Osteocyte (in vitro differentiated cells): ENCODE measurements around the gene WFIKKN2. TPM values are rescaled to one million over a fixed set of nuclear protein-coding genes. Genes with fewer than 3 reads are reported as not detected.

Experiments used
- DNase-seq: peaks from one replicate; pipeline ENCODE4 v3.0.0; 2021; ENCODE audit warnings: mixed read lengths; ENCODE audit not compliant: unreplicated experiment; ENCODE audit errors: extremely low spot score
- H3K27ac Mint-ChIP-seq: one replicate; pipeline ENCODE4 v1.8.0; 2021; ENCODE audit warnings: mild to moderate bottlenecking, mixed read lengths; ENCODE audit not compliant: unreplicated experiment
- H3K27me3 Mint-ChIP-seq: one replicate; pipeline ENCODE4 v1.8.0; 2021; ENCODE audit warnings: mixed read lengths; ENCODE audit not compliant: unreplicated experiment
- H3K36me3 Mint-ChIP-seq: one replicate; pipeline ENCODE4 v1.8.0; 2021; ENCODE audit warnings: mixed read lengths; ENCODE audit not compliant: unreplicated experiment
- H3K4me1 Mint-ChIP-seq: one replicate; pipeline ENCODE4 v1.8.0; 2021; ENCODE audit warnings: mixed read lengths; ENCODE audit not compliant: unreplicated experiment
- H3K4me3 Mint-ChIP-seq: one replicate; pipeline ENCODE4 v1.8.0; 2021; ENCODE audit warnings: mild to moderate bottlenecking, moderate library complexity, mixed read lengths; ENCODE audit not compliant: unreplicated experiment
- H3K9me3 Mint-ChIP-seq: one replicate; pipeline ENCODE4 v1.8.0; 2021; ENCODE audit warnings: mixed read lengths; ENCODE audit not compliant: unreplicated experiment
- total RNA-seq: library from RNA; stranded (reverse); gene quantifications from 2 replicates; pipeline ENCODE4 v1.2.1, GENCODE V29; 2021
- TF ChIP-seq, protein P1 (sequence below): fragments of 200-600 bp; sonication (generic); IDR thresholded peaks from 2 replicates; pipeline ENCODE4 v1.5.0; 2021; ENCODE audit warnings: antibody characterized with exemption, mild to moderate bottlenecking, moderate library complexity

WFIKKN2 gene
- total RNA-seq, 1 donor from 2014 or later, result not detected

GRCh38 chr17:50848039-50848438, 12.7 kb downstream of the WFIKKN2 start:
- Mint-ChIP-seq H3K27ac (no peak overlapping the region), H3K4me3 (no peak overlapping the region), H3K4me1 (peaks cover 15% of the 10 kb centered on the region), H3K27me3 (no peaks in the 10 kb centered on the region), H3K9me3 (no peaks in the 10 kb centered on the region), H3K36me3 (no peaks in the 10 kb centered on the region)
- DNase-seq, result peak; percentile 46
- TF ChIP-seq, protein P1, sequence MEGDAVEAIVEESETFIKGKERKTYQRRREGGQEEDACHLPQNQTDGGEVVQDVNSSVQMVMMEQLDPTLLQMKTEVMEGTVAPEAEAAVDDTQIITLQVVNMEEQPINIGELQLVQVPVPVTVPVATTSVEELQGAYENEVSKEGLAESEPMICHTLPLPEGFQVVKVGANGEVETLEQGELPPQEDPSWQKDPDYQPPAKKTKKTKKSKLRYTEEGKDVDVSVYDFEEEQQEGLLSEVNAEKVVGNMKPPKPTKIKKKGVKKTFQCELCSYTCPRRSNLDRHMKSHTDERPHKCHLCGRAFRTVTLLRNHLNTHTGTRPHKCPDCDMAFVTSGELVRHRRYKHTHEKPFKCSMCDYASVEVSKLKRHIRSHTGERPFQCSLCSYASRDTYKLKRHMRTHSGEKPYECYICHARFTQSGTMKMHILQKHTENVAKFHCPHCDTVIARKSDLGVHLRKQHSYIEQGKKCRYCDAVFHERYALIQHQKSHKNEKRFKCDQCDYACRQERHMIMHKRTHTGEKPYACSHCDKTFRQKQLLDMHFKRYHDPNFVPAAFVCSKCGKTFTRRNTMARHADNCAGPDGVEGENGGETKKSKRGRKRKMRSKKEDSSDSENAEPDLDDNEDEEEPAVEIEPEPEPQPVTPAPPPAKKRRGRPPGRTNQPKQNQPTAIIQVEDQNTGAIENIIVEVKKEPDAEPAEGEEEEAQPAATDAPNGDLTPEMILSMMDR, result no peak

DNA sequence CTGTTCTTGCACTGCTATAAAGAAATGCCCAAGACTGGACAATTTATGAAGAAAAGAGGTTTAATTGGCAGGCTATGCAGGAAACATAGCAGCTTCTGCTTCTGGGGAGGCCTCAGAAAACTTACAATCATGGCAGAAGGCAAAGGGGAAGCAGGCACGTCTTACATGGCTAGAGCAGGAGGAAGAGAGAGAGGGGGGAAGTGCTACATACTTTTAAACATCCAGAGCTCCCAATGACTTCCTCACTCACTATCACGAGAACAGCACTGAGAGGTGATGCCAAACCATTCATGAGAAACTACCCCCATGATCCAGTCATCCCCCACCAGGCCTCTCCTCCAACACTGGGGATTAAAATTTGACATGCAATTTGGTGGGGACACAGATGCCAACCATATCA, 13.3 kb downstream of the WFIKKN2 start:
- H3K4me1 Mint-ChIP-seq, result peaks cover 15% of the 10 kb centered on the region
- no peak overlapping the region for H3K4me3 Mint-ChIP-seq
- no peaks in the 10 kb centered on the region for H3K36me3 Mint-ChIP-seq
- H3K27me3 Mint-ChIP-seq, result peaks cover 2% of the 10 kb centered on the region
- TF ChIP-seq, protein P1, result no peak
- H3K27ac Mint-ChIP-seq, result no peak overlapping the region
- no peak for DNase-seq
- no peaks in the 10 kb centered on the region for H3K9me3 Mint-ChIP-seq

GRCh38 chr17:50850640-50851039, 15.3 kb downstream of the WFIKKN2 start:
- Mint-ChIP-seq H3K4me1 (peaks cover 13% of the 10 kb centered on the region), H3K27ac (no peak overlapping the region), H3K36me3 (no peaks in the 10 kb centered on the region), H3K4me3 (no peak overlapping the region), H3K27me3 (peaks cover 19% of the 10 kb centered on the region), H3K9me3 (no peaks in the 10 kb centered on the region)
- DNase-seq, result no peak
- TF ChIP-seq, protein P1, result no peak

DNA sequence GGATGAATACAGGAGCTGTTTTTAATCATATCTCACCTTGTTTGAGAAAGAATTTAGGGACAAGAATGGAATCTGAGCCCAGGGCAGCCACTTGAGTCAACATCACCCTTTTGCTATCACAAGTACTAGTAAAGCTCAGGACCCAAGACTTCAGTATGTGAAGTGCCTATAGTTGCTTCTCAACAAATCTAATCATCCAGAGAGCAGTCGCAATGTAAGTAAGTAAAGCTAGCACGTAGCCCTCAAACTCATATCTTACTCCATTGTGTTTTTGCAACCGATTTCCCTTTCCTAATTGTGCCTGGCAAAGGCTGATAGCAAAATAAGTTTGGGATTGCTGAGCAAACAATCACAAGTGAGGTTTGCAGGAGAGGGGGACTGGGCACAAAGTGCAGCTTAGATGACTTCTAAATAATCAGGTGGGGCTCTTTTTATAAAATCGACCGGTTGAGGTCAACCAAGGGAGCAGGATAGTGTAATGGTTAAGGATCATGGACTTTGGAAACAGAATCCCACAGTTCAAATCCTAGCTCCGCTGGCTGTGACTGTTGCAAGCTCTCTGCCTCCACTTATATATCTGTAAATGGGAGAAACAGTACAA, 17.7 kb downstream of the WFIKKN2 start:
- no peak for DNase-seq
- H3K27me3 Mint-ChIP-seq, result peaks cover 23% of the 10 kb centered on the region
- H3K36me3 Mint-ChIP-seq, result no peaks in the 10 kb centered on the region
- no peak overlapping the region for H3K27ac Mint-ChIP-seq
- TF ChIP-seq, protein P1, result no peak
- no peak overlapping the region for H3K4me3 Mint-ChIP-seq
- peaks cover 13% of the 10 kb centered on the region for H3K4me1 Mint-ChIP-seq
- H3K9me3 Mint-ChIP-seq, result no peaks in the 10 kb centered on the region

GRCh38 chr17:50853781-50854180, 18.4 kb downstream of the WFIKKN2 start:
- no peak for DNase-seq
- Mint-ChIP-seq H3K4me3 (no peak overlapping the region), H3K27me3 (peaks cover 23% of the 10 kb centered on the region), H3K4me1 (peaks cover 13% of the 10 kb centered on the region), H3K9me3 (no peaks in the 10 kb centered on the region), H3K36me3 (no peaks in the 10 kb centered on the region), H3K27ac (no peak overlapping the region)
- TF ChIP-seq, protein P1, result no peak
